ENCODE measurements around the gene ADD2. TPM values are rescaled to one million over a fixed set of nuclear protein-coding genes. Genes with fewer than 3 reads are reported as not detected.

Gene ADD2
- total RNA-seq, 2 donors from 2014 or later, result 2.3 to 7.6 TPM

GRCh38 chr2:70768590-70769085 is 638 bp upstream of the ADD2 start:
- H3K27me3 ChIP-seq, result peaks cover 0 to 5% of the 10 kb centered on the region in 2 donors
- intact Hi-C loops (cut with DNase I), result no loop called here
- H3K4me1 ChIP-seq, result peaks cover 17% of the 10 kb centered on the region
- ATAC-seq, result no peak
- no peak for DNase-seq
- 56 to 81% methylated on average over 7 of the region's 7 CpGs for WGBS, 2 donors
- H3K27ac ChIP-seq, result no peak overlapping the region
- no peak overlapping the region for H3K4me3 ChIP-seq
- TF ChIP-seq POLR2A (IDR thresholded peaks at IDR 0.05) (no peak), CTCF (IDR thresholded peaks at IDR 0.05) (no peak)
- H3K9me3 ChIP-seq, result no peaks in the 10 kb centered on the region
- no peaks in the 10 kb centered on the region for H3K36me3 ChIP-seq (replicated peaks in 1 of 2; ENCODE audit: insufficient read depth in 1 of 2, low read depth in 2 of 2)

DNA sequence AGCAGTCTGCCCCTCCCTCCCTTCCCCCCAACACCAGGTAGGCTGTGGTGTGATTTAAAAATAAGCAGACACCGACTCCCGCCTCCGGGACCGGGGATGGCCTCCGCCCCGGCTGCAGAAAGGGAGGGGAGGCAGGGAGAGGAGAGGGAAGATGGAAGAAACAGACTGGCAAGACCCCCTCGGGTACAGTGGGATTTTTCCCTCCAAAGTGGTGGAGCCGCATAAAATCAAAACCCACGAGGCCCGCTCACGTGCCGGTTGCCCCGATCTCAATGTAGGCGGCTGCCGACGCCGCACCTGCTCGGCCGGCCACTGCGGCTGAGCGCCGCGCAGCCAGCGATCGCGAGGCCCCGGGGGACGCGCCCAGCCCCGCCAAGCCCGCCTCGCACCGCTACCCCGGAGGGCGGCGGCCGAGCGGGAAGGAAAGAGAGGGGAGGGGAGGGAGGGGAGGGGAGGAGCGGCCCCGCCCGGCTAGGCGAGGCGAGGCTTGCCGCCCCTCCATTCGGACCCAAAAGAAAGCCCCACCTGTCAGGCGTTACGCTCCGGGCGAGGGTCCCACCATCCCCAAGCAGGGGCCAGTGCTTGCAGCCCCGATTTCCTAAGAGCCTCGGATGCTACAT is 811 bp downstream of the ADD2 start:
- Histone ChIP-seq H3K4me1 (peaks cover 17% of the 10 kb centered on the region), H3K9me3 (no peaks in the 10 kb centered on the region), H3K36me3 (replicated peaks in 1 of 2; ENCODE audit: insufficient read depth in 1 of 2, low read depth in 2 of 2) (no peaks in the 10 kb centered on the region), H3K4me3 (peak overlapping the region; percentile 28 to 60), H3K27ac (no peak overlapping the region), H3K27me3 (peaks cover 0 to 5% of the 10 kb centered on the region in 2 donors)
- TF ChIP-seq CTCF (IDR thresholded peaks at IDR 0.05) (no peak), POLR2A (IDR thresholded peaks at IDR 0.05) (no peak)
- ATAC-seq, result peak; percentile 42
- WGBS, 2 donors, result 0 to 4% methylated on average over 21 to 39 of the region's 51 CpGs
- intact Hi-C loops (cut with DNase I), result no loop called here
- DNase-seq, result peak in 2 of 4 donors; percentile 11 to 29

DNA sequence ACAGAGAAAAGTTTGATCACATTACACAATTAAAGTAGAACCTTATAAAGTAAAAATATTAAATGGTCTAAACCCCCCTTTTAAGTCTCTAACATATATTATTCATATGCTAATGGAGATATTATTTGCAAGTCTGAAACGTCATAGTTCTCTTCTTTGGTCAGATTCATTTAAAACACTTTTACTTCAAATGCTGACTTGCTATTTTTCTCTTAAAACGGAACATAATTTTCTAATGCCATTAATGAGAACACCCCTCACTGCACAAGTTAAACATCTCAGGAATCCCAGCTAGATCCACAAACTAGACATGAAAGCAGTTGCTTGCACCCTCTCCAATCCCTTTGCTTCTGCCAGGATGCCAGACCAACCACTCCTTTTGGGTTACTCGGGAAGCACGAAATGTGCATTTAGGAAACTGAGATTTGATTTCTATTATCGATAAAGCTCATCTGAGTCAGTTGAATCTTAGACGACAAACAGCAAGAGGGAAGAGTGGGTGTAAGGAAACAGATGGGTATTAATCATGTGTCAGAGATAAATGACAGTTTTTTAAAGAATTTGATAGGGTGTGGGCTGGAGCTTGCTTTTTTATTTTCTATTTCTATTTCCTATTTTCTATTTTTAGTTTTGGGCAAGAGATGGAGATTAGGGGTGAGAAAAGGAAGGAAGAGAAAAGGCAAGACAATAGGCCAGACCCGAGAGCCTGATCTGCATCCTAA is 1.5 kb downstream of the ADD2 start:
- WGBS, 2 donors, result 27 to 36% methylated on average over 7 of the region's 7 CpGs
- intact Hi-C loops (cut with DNase I), result no loop called here
- ATAC-seq (no peak), DNase-seq (no peak)
- Histone ChIP-seq H3K27me3 (peaks cover 0 to 5% of the 10 kb centered on the region in 2 donors), H3K9me3 (no peaks in the 10 kb centered on the region), H3K4me3 (no peak overlapping the region), H3K4me1 (peaks cover 17% of the 10 kb centered on the region), H3K36me3 (replicated peaks in 1 of 2; ENCODE audit: insufficient read depth in 1 of 2, low read depth in 2 of 2) (no peaks in the 10 kb centered on the region), H3K27ac (no peak overlapping the region)
- TF ChIP-seq POLR2A (IDR thresholded peaks at IDR 0.05) (no peak), CTCF (IDR thresholded peaks at IDR 0.05) (no peak)

DNA sequence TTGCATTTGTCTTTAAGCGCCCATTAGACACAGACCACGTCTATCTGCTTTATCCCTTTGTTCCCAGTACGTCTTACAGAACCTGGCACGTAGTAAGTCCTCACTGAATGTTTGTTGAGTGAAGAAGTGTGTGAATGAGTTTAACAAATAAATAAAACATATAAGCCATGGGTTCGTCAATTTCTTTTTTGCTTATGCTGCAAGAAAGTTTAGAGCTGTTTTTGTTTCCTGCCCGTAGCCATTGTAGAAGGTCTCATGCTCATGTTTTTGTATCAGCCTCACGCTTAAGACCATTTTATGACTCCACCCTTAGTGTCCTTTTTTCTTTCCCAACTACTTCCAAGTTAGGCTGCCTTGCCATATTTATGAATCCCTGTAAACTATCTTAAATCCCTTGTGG is 2.5 kb downstream of the ADD2 start:
- TF ChIP-seq POLR2A (IDR thresholded peaks at IDR 0.05), result no peak
- no peak for TF ChIP-seq CTCF (IDR thresholded peaks at IDR 0.05)
- peaks cover 17% of the 10 kb centered on the region for H3K4me1 ChIP-seq
- intact Hi-C loops (cut with DNase I), result no loop called here
- no peak for DNase-seq
- H3K36me3 ChIP-seq (replicated peaks in 1 of 2; ENCODE audit: insufficient read depth in 1 of 2, low read depth in 2 of 2), result no peaks in the 10 kb centered on the region
- 90 to 92% methylated on average over 7 of the region's 7 CpGs for WGBS, 2 donors
- peaks cover 0 to 5% of the 10 kb centered on the region in 2 donors for H3K27me3 ChIP-seq
- no peaks in the 10 kb centered on the region for H3K9me3 ChIP-seq
- ATAC-seq, result no peak
- H3K4me3 ChIP-seq, result no peak overlapping the region
- no peak overlapping the region for H3K27ac ChIP-seq
